GM19395 (cell line): ENCODE results near the gene CIITA.
"Not testable (repeated sequence)": the region's sequence is repeated elsewhere in the genome, so short reads cannot be mapped to it uniquely, and the experiment has no call there.

Experiments used
- ATAC-seq: cut with Tn5 transposase; IDR thresholded peaks from one replicate; pipeline ENCODE4 v1.9.1; 2021; ENCODE audit warnings: mild to moderate bottlenecking, moderate library complexity; ENCODE audit not compliant: unreplicated experiment

The CIITA gene

DNA sequence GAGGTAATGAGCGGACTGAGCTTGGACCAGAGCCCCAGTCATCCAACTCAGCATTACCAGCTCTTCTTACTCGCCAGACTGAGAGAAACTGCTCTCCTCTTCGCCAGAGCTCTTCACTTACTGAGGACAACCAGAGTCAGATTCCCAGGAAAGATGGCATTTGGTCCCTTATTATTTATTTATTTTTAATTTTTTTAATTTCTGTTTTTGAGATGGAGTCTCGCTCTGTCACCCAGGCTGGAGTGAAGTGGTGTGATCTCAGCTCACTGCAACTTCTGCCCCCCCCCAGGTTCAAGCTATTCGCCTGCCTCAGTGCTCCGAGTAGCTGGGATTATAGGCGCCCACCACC, 42.0 kb downstream of the CIITA start:
- ATAC-seq: no peak

GRCh38 chr16:10920726-10921427, 43.9 kb downstream of the CIITA start:
- ATAC-seq: no peak

DNA sequence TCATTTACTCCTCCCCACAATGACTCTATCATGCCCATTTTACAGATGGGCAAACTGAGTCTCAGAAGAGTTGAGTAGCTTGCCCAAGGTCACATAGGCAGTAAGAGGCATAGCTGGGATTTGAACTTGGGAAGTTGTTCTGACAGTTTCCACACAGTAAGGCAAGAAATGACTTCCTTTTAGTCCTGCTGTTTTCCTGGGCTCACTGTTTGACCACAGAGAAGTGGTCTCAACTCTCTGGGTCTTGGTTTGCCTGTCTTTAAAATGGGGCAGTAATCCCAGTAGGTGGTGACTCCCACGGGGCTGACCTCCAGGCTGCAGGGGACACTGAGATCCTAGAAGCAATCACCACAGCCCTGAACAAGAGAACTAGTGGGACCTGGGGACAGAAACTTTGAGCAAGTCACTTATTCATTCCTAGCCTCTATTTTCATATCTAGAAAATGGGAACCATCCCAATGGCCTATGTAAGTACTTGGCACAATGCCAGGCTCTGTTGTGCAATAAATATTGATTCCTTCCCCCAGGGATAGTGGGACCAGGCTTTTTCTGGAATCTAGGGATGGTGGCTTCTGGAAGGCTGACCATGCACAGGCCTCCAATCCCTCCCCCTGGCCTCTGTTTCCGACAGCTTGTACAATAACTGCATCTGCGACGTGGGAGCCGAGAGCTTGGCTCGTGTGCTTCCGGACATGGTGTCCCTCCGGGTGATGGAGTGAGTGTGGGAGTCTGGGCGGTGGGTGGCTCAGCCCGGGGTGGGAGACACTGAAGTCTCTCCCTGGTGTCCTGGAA, 44.7 kb downstream of the CIITA start:
- ATAC-seq: no peak

GRCh38 chr16:10922328-10923145, 45.5 kb downstream of the CIITA start:
- no peak for ATAC-seq

- ATAC-seq: no peak
Observed at GRCh38 chr16:10923146-10923649, 46.2 kb downstream of the CIITA start.

DNA sequence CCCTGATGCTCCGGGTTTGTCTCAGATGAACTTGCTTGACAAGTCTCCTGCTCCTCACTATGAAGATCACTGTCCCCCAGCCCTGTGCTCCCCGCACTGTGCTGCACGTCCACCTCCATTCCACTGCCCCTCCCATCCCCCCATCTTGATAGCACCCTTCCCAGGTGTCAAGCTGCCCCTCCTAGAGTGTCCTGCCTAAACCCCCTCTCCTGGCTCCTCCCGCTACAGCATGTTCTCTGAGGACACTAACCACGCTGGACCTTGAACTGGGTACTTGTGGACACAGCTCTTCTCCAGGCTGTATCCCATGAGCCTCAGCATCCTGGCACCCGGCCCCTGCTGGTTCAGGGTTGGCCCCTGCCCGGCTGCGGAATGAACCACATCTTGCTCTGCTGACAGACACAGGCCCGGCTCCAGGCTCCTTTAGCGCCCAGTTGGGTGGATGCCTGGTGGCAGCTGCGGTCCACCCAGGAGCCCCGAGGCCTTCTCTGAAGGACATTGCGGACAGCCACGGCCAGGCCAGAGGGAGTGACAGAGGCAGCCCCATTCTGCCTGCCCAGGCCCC, 46.7 kb downstream of the CIITA start:
- no peak for ATAC-seq

DNA sequence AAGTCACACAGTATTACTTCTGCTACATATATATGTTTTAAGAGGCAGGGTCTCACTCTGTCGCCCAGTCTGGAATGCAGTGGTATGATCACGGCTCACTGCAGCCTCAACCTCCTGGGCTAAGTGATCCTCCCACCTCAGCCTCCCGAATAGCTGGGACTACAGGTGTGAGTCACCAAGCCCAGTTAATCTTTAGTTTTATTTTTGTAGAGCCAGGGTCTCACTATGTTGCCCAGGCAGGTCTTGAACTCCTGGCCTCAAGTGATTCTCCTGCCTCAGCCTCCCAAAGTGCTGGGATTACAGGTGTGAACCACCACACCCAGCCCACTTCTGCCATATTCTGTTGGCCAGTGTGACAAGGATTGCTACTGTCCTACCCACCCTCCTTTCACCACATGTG, 48.3 kb downstream of the CIITA start:
- ATAC-seq: not testable (repeated sequence)

DNA sequence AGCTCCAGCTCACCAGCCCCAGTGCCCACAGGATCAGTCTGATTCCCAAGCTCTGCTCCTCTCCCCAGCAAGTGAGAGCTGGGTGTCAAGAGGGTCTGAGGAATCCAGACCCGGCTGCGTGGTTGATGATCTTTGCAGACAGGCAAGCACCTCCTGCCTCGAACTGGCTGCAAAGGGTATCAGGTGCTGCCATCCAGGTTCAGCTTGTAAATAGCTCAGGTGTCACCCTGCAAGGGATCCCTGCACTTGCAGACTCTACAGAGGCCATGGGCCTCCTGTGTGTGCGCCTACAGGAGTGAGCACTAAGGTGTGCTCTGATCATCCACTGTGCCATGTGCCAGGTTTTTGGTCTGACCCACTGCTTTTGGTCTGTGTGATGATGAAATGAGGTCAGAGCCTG, 49.1 kb downstream of the CIITA start:
- no peak for ATAC-seq

GRCh38 chr16:10926867-10927266, 49.9 kb downstream of the CIITA start:
- no peak for ATAC-seq

DNA sequence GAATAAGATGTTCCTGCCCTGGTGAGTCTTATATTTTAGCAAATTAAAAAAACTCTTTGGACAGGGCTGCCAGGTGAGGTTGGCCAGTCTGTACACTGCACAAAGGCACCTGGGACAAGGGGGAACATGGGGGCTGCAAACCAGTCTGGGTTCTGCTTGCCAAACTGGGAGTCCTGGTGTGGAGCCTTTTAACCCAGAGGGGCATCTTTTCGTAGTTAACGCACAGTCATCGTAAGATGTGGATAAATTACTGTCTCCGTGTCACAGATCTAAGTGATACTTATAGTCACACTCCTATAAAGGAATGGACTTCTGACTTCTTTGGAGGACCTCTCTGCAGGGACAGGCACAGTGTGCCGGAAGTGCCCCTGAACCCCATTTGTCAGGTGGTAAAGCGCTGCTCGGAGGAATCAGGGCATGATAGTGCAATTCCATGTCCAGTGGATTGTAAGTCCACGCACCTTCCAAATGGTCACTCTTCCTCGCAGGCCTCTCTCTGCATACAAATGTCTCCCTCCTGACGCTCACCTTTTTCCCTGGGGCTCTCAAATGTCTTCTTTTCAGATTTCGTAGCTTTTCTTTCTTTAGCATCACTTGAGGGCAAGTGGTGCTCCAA, 50.6 kb downstream of the CIITA start:
- no peak for ATAC-seq

- not testable (repeated sequence) for ATAC-seq
Observed at GRCh38 chr16:10929097-10929496, 52.1 kb downstream of the CIITA start.

- ATAC-seq: no peak
Observed at GRCh38 chr16:10929853-10930754, 53.1 kb downstream of the CIITA start.

- no peak for ATAC-seq
Observed at GRCh38 chr16:10930755-10931093, 53.7 kb downstream of the CIITA start.

- no peak for ATAC-seq
Observed at GRCh38 chr16:10931134-10931533, 54.1 kb downstream of the CIITA start.

GRCh38 chr16:10931977-10932632, 55.1 kb downstream of the CIITA start:
- no peak for ATAC-seq

DNA sequence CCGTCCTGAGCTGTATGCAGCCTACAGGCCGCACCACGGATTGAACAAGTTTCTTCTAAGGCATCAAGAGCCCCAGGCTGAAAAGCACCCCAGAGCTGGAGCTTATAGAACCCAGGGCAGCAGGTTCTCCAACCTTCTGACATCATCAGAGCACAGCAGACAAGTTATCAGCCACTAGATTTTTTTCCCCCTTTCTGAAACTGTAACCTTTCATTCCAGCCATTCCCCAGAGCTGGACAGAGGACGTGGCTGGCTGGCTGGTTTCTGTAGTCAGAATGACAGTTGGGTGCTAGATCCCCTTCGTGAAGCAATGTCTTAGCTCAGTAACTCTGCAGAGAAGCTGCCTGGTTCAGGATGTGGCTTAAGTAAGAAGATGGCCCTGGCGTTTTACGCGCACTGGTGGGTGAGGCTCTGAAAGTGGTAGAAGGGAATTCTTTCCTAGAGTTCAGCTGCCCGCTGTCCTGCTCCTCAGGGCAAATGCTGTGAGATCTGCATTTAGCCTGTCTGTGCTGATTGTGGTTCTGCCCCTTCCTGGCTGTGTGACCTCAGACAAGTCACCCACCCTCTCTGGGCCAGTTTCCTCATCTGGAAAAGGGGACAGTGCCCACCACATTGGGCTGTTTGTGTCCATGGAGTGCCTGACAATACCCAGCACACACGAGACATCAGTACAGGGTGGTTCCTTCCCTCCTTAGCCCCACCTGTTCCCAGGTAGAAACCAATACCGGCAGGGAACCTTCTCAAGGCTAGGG, 56.1 kb downstream of the CIITA start:
- no peak for ATAC-seq

GRCh38 chr16:10933865-10934264, 56.9 kb downstream of the CIITA start:
- ATAC-seq: no peak

- no peak for ATAC-seq
Observed at GRCh38 chr16:10934325-10935107, 57.5 kb downstream of the CIITA start.
